GM12892 (cell line): Measurements from ENCODE around the gene SNX20.

Source experiments
- POLR2A ChIP-seq: IDR thresholded peaks from 2 replicates; pipeline ENCODE4 v1.6.1; 2011; ENCODE audit warnings: low read depth, low read length, control low read depth
- POLR2AphosphoS5 ChIP-seq: IDR thresholded peaks from 2 replicates; pipeline ENCODE4 v1.6.1; 2011; ENCODE audit warnings: low read depth, low read length, control low read depth
- TAF1 ChIP-seq: IDR thresholded peaks from 2 replicates; pipeline ENCODE4 v1.6.1; 2011; ENCODE audit warnings: low read depth, mild to moderate bottlenecking, control low read depth, low read length, borderline replicate concordance

- TF ChIP-seq POLR2AphosphoS5 (no peak), POLR2A (no peak), TAF1 (no peak)
Observed at GRCh38 chr16:50632927-50633800, 47.9 kb downstream of the SNX20 start.
